NCI-H524 treated with DMSO at 0.1 percent for 48 hours (cell line): ENCODE data around the gene CHN2.

Source experiments
- DNase-seq: peaks from one replicate; lab custom pipeline; 2025; lab: John Stamatoyannopoulos, UW

Gene CHN2

DNA sequence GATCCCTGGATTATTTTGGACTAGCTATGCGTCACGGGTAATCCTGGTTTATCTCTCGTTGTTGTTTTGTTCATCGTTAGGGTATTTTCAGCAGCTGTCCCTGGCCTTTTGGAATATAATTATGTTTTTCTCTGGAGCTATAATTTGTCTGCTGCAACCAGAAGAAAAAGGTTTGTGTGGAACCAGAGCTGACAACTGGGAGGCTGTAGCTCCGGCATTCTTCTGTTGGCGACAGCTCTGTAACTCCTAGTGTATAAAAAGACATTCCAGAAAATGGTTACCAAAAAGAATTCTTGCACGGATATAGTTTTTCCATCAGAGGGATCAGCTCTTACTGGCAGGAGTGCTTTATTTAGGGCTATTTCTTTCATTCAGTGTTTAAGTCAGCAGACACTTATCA lies 238.1 kb downstream of the CHN2 start:
- DNase-seq = no peak

DNA sequence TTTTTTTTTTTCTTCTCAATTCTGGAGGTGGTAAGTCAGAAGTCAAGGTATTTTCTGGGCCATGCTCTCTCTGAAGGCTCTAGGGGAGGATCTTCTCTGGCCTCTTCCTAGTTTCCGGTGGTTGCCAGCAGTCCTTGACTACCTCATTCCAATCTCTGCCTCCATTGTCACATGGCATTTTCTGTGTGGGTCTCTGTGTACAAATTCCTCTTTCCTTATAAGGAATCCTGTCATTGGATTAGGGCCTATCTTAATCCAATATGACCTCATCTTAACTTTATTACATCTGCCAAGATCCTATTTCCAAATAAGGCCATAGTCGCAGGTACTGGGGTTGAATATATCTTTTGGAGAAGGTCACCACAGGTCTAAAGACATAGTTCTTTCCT lies 239.8 kb downstream of the CHN2 start:
- DNase-seq = no peak

- no peak for DNase-seq
These were observed 240.6 kb downstream of the CHN2 start for GRCh38 chr7:29435167-29435566.

DNA sequence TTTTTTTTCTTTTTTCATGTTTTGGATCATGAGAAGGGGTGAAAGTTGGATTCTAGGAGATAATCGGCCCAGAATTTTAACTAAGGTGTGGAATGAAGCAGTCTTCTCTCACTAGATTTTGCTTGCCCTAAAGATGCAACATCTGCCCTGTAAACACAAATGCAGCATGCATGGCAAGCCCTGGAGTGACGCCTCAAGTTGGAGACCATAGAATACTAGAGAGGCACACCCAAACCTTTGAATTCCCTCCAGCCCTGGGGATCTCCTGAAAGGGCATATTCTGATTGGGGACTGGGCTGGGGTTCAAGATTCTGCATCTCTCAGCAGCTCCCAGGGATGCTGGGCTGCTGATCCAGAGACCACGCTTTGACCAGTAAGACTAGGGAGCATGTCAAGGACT lies 241.3 kb downstream of the CHN2 start:
- no peak for DNase-seq

DNA sequence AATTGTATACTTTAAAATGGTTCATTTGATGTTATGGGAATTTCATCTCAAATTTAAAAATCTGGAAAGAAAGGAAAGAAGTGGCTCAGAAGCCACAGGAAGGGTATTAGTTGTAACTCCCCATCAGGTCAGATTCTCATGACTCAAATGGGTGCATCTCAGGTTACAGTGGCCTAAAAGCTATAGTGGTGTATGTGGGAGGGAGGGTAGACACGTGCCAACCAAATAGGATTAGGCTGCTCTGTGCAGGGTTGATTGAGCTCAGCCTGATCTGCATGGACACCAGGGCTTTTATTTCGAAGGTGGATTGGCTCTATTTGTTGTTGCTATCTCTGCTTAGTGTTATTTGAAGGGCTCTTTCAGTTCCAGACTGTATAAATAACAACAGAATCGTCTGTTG lies 247.6 kb downstream of the CHN2 start:
- DNase-seq = peak; percentile 64

DNA sequence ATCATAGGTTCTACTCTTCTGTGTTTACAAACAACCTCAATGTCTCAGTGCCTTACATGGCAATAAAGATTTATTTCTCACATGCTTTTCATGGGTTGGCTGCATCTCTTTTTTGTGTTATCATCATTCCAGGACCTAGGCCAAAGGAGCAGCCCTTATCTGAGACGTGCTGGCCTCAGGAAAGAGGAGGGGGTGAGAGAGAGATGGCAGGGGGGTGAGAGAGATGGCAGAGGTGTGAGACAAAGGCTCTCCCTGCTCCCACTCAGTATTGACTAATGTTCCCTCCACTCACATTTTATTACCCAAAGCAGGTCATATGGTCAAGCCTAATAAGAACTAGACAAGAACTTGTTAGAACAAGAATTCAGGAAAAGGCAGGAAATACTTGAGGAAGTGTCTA lies 249.0 kb downstream of the CHN2 start:
- no peak for DNase-seq

- no peak for DNase-seq
These were observed 249.7 kb downstream of the CHN2 start for GRCh38 chr7:29444267-29444666.

DNA sequence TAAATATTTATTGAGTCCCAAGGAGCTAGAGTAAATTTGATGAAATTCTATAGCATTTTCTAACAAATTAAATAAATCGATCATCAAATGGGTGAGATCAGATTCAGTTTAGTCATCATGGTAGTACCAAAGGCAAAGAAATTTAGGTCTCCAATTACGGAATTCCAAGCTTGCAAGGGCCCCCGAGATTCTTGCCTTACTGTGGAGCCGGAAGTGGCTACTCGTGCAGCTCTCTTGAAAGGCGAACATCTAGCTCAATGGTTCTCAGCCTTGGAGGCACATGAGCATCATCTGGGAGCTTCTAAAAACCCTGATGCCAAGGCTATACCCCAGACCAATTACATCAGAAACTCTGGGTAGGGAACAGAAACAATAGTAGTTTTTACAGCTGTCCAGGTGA lies 251.2 kb downstream of the CHN2 start:
- no peak for DNase-seq

GRCh38 chr7:29447828-29448227 lies 253.3 kb downstream of the CHN2 start:
- no peak for DNase-seq

GRCh38 chr7:29449569-29450260 lies 255.1 kb downstream of the CHN2 start:
- DNase-seq = no peak

GRCh38 chr7:29453021-29453420 lies 258.4 kb downstream of the CHN2 start:
- DNase-seq = no peak

- no peak for DNase-seq
These were observed 259.9 kb downstream of the CHN2 start for GRCh38 chr7:29454464-29454863.

DNA sequence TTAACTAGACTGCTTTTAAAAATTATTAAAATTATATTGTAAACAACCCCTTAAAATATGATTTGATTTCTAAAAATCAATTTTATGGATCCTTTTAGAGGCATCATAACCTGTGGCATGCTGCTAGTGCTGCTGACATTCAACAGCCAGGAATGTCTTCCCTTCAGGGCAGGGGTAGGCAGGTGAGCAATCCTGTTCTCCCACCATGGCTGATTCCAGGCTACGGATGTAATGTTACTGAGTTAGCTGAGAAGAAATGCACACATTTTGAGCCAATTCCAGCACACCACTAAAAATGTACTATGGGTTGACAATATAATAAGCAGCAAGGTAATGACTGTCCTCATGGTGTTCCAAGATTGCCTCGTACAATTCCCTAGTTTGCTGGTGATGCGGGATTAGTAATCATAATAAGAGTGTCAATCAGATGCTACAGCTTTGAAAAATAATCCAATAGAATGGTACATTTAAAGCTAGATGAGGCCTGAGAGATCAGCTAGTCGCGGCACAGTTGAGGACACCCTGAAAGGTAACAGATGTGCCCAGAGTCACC lies 260.4 kb downstream of the CHN2 start:
- DNase-seq = no peak

DNA sequence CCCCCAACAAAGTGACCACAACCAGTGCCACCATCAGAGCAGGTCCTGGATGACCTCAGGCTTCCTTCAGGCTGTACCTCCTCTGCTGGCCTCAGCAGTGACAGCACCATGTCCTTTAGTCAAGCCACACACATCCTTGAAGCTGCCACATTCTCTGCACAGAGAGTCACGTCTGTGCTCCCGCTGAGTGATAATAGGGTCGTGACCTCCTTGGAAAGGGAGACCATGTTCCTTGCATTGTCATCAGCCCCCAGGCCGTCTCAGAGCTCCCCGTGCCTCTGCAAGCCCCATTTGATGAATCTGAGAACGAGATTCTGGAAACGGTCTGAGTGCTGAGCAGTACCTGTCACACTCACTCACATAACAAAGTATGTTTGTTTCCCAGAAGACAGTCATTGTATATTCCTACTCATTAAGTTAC lies 262.6 kb downstream of the CHN2 start:
- no peak for DNase-seq

GRCh38 chr7:29457565-29458011 lies 263.0 kb downstream of the CHN2 start:
- no peak for DNase-seq

DNA sequence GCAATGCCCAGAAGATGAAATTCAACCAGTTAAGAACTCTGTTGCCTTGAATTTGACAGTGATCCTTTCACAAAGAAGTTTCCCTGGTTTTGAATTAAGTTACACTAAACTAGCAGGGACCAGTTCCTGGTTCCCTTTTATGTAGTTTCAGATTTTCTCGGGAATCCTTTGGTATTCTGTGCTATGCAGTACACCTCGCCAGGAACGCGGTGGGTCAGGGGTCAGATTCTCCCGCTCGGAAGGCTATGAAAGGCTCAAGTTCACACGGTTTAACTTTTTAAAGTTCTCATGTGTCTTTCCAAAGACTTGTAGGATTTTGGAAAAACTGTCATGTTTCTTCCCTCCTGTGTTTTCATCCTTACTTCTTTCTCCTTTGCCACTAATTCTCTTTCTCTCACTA lies 264.4 kb downstream of the CHN2 start:
- no peak for DNase-seq

GRCh38 chr7:29459589-29459988 lies 265.0 kb downstream of the CHN2 start:
- no peak for DNase-seq

- DNase-seq = no peak
These were observed 267.4 kb downstream of the CHN2 start for GRCh38 chr7:29461996-29462395.

- DNase-seq = no peak
These were observed 269.1 kb downstream of the CHN2 start for GRCh38 chr7:29463504-29464158.

GRCh38 chr7:29464753-29465152 lies 270.2 kb downstream of the CHN2 start:
- peak; percentile 18 for DNase-seq

DNA sequence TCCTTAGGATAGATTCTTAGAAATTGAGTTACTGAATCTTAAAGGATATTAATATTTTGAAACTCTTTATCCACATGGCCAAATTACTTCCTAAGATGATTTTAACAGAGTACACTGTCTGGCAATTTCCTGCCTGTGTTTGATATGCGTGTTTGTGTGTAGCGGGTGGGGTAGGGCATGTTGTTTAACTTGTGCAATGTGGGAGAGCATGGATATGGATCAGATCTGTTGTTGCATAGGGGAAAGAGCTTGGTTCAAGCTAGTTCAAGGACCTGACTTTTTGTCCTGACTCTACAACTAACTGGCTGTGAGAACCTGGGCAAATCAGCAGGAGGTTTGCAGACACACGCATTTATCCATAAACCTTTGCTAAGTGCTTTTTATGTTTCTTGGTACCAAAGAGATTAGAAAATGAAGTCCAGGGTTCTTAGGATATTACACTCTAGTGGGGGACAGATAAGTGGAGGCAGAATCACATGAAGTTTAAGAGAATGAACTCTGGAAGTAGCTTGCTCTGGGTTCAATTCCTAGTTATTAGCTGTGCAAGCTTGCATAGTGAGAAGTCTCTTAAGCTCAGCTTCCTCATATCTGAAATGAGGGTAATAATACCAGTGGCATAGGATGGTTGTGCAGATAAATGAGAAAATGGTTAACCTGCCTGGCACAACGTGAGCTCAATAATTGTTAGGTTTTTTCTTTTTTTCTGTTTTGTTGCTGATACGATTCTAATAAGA lies 272.8 kb downstream of the CHN2 start:
- DNase-seq = no peak

GRCh38 chr7:29468196-29468595 lies 273.6 kb downstream of the CHN2 start:
- no peak for DNase-seq

- DNase-seq = no peak
These were observed 274.7 kb downstream of the CHN2 start for GRCh38 chr7:29469281-29469680.
